ENCODE results near the gene RBM33.

Gene RBM33

DNA sequence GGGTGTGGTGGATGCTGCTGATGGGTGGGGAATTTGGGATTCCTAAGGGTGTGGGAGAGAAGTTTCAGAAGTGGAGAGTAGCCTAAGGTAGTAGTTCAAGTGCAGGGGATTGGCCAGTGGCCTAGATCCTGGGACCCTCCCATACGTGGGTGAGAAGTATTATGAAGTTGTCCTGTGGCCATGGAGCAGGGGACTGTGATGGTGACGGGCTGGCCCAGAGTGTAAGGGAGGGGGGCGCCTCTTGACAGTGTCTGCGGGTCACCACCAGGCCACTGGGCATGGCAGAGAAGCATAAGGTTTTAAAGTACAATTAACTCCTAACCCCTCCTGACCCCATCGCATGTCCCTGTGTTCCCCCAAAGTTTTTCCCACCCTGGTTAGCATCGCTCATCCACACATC lies 70.2 kb downstream of the RBM33 start:
- Histone ChIP-seq H3K9ac (ENCODE audit: low read length) (no peak overlapping the region), H3K4me1 (ENCODE audit: control insufficient read depth, insufficient read depth, low read length) (no peaks in the 10 kb centered on the region), H3K9me3 (ENCODE audit: control insufficient read depth, low read length) (no peaks in the 10 kb centered on the region), H3K4me3 (ENCODE audit: low read length) (no peak overlapping the region), H3K36me3 (ENCODE audit: control insufficient read depth, insufficient read depth, low read length, severe bottlenecking) (peaks cover 46% of the 10 kb centered on the region), H3K27me3 (replicated peaks; ENCODE audit: control insufficient read depth, insufficient read depth, low read length) (no peaks in the 10 kb centered on the region)
- DNase-seq (ENCODE audit: low read depth): no peak

DNA sequence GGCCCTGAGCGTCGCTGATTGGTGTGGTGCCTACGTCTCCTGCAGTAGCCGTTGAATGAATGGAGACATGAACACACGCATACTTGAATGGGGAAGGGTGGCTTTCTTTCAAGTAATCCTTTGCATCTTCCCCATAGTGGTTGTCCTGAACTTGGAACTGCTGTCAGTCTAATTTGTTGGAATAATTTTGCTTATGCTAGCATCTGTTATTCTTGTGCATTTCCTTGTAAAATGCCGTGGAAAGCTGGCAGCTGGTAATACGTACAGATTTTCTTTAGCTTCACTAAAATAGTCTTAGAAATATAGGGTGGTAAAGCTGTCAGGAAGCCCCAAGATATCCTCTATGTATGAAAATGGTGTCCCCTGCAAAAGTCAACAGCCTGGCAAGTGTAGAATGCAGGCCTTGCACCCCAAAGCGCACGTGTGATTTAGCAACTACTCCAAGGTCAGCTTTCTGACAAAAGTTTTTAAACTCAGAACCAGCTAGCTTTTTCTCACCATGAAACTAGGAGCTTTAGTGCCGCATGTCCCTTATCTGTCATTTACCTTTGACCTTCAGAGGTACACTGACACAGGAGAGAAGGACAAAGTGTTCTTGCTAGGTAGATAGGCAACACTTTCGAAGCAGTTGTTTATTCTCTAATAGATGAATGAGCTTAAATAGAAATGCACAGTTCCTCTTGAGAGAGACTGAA lies 70.8 kb downstream of the RBM33 start:
- Histone ChIP-seq H3K36me3 (ENCODE audit: control insufficient read depth, insufficient read depth, low read length, severe bottlenecking) (peaks cover 44% of the 10 kb centered on the region), H3K9ac (ENCODE audit: low read length) (no peak overlapping the region), H3K27me3 (replicated peaks; ENCODE audit: control insufficient read depth, insufficient read depth, low read length) (no peaks in the 10 kb centered on the region), H3K9me3 (ENCODE audit: control insufficient read depth, low read length) (no peaks in the 10 kb centered on the region), H3K4me1 (ENCODE audit: control insufficient read depth, insufficient read depth, low read length) (no peaks in the 10 kb centered on the region), H3K4me3 (ENCODE audit: low read length) (no peak overlapping the region)
- no peak for DNase-seq (ENCODE audit: low read depth)

DNA sequence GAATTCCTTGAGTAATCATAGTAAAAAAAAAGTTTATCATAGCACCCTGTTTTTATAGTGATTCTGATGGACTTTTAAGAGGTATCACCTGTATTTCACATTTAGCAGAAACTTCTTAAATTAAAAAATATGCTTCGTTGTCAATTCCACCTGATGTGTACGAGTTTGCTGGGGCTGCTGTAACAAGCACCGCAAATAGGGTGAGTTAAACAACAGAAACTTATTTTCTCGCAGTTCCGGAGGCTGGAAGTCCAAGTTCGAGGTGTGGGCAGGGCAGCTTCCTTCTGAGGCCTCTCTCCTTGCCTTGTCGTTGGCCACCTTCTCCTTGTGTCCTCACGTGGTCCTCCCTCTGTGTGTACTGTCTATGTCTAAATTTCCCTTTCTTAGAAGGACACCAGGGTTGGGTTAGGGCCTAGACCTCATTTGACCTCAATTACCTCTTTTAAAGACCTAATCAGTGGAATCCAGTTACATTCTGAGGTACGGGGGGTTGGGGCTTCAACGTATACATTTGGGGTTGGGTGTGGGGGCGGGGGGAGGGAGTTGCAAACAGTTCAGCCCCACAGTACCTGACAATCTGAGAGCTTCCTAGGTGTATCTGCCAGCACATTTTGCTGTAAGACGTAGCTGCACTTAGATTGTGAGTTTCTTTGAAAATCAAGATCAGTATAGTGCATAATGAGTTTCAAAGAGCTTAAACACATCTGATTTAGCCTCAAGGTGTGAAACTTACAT lies 72.7 kb downstream of the RBM33 start:
- peaks cover 29% of the 10 kb centered on the region for H3K36me3 ChIP-seq (ENCODE audit: control insufficient read depth, insufficient read depth, low read length, severe bottlenecking)
- H3K4me1 ChIP-seq (ENCODE audit: control insufficient read depth, insufficient read depth, low read length): no peaks in the 10 kb centered on the region
- H3K9me3 ChIP-seq (ENCODE audit: control insufficient read depth, low read length): no peaks in the 10 kb centered on the region
- no peak for DNase-seq (ENCODE audit: low read depth)
- no peak overlapping the region for H3K4me3 ChIP-seq (ENCODE audit: low read length)
- H3K9ac ChIP-seq (ENCODE audit: low read length): no peak overlapping the region
- H3K27me3 ChIP-seq (replicated peaks; ENCODE audit: control insufficient read depth, insufficient read depth, low read length): no peaks in the 10 kb centered on the region

DNA sequence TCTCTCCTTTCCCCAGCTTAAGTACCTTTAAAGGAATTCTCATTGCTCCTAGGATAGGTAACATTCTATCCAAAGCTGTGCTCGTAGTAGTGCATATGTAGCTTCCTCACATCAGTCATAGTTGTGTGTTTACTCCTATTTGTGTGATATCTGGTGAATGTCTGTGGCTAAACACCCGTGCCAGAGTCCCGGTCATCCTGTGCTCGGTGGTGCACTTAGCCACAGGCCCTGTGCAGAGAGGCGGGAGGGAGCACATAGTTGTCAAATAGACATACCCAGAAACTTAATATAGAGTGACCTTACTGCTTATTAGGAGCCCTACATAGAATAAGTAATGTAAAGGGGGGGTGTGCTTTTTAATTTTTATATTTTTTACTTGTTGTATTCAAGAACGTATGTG lies 76.6 kb downstream of the RBM33 start:
- Histone ChIP-seq H3K36me3 (ENCODE audit: control insufficient read depth, insufficient read depth, low read length, severe bottlenecking) (peaks cover 37% of the 10 kb centered on the region), H3K4me3 (ENCODE audit: low read length) (no peak overlapping the region), H3K27me3 (replicated peaks; ENCODE audit: control insufficient read depth, insufficient read depth, low read length) (no peaks in the 10 kb centered on the region), H3K4me1 (ENCODE audit: control insufficient read depth, insufficient read depth, low read length) (no peaks in the 10 kb centered on the region), H3K9ac (ENCODE audit: low read length) (no peak overlapping the region), H3K9me3 (ENCODE audit: control insufficient read depth, low read length) (no peaks in the 10 kb centered on the region)
- no peak for DNase-seq (ENCODE audit: low read depth)

DNA sequence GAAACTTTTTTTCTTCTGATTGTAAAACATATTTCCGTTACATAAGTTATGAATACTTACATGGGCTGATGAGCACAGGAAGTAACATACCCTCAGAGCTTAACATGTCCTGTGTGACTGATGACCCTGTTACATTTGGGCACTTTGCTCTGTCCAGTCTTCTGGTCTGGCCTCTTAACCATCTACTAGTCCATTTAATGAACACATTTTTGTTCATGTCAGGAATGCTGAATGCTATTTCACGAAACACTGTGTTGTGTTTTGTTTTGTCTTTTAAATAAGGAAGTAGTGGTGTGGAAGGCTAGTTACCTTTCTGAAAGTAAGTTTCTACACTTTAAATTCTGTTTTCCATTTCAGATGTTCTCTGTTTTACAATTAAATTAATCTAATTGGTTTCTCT lies 77.7 kb downstream of the RBM33 start:
- Histone ChIP-seq H3K9me3 (ENCODE audit: control insufficient read depth, low read length) (no peaks in the 10 kb centered on the region), H3K4me3 (ENCODE audit: low read length) (no peak overlapping the region), H3K4me1 (ENCODE audit: control insufficient read depth, insufficient read depth, low read length) (no peaks in the 10 kb centered on the region), H3K9ac (ENCODE audit: low read length) (no peak overlapping the region), H3K27me3 (replicated peaks; ENCODE audit: control insufficient read depth, insufficient read depth, low read length) (no peaks in the 10 kb centered on the region), H3K36me3 (ENCODE audit: control insufficient read depth, insufficient read depth, low read length, severe bottlenecking) (peaks cover 29% of the 10 kb centered on the region)
- DNase-seq (ENCODE audit: low read depth): no peak

DNA sequence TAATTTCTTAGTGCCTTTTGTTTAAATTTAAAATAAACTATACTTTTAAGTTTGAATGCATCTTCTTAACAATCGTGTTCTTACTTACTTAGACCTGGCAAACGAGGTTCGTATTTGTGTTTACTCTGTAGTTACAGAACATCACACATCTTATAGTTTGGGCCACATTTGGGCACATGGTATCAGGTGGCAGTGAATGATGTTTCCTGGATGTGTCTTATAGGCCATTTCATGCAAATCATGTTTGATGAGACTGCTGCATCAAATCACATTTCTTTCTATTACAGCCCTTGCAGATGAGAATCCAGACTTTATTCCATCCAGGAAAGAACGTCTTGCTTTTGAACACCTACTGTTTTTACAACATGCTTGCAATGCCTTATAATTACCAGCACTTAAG lies 78.5 kb downstream of the RBM33 start:
- H3K4me3 ChIP-seq (ENCODE audit: low read length): no peak overlapping the region

DNA sequence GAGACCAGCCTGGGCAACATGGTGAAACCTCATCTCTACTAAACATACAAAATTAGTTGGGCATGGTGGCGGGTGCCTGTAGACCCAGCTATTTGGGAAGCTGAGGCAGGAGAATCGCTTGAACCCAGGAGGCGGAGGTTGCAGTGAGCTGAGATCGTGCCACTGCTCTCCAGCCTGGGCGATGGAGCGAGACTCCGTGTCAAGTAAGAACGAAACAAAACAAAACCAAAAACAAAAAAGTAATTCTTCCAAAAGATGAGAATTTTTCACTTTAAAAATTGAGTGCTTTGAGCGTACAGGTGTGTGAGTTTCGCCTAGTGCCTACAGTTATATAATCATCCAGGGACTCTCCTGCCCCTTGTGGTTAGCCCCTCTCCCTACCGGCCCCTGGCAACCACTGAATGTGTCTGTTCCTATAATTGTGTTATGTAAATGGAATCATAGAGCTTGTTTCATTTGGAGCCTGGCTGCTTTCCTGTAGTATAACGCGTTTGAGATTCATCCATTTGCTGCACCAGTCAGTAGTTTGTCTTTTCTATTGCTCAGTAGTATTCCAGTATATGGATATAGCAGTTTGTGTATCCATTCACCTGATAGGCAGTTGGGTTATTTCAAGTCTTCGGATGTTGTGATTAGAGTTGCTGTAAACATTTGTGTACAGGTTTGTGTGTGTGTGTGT lies 80.0 kb downstream of the RBM33 start:
- DNase-seq (ENCODE audit: low read depth): no peak
- Histone ChIP-seq H3K4me1 (ENCODE audit: control insufficient read depth, insufficient read depth, low read length) (no peaks in the 10 kb centered on the region), H3K9ac (ENCODE audit: low read length) (no peak overlapping the region), H3K9me3 (ENCODE audit: control insufficient read depth, low read length) (no peaks in the 10 kb centered on the region), H3K27me3 (replicated peaks; ENCODE audit: control insufficient read depth, insufficient read depth, low read length) (no peaks in the 10 kb centered on the region), H3K4me3 (ENCODE audit: low read length) (no peak overlapping the region), H3K36me3 (ENCODE audit: control insufficient read depth, insufficient read depth, low read length, severe bottlenecking) (peaks cover 27% of the 10 kb centered on the region)

More for the DNA sequence above, 78.5 kb downstream of the RBM33 start:
- DNase-seq (ENCODE audit: low read depth): no peak
- Histone ChIP-seq H3K36me3 (ENCODE audit: control insufficient read depth, insufficient read depth, low read length, severe bottlenecking) (peaks cover 33% of the 10 kb centered on the region), H3K9me3 (ENCODE audit: control insufficient read depth, low read length) (no peaks in the 10 kb centered on the region), H3K27me3 (replicated peaks; ENCODE audit: control insufficient read depth, insufficient read depth, low read length) (no peaks in the 10 kb centered on the region), H3K9ac (ENCODE audit: low read length) (no peak overlapping the region), H3K4me1 (ENCODE audit: control insufficient read depth, insufficient read depth, low read length) (no peaks in the 10 kb centered on the region)

DNA sequence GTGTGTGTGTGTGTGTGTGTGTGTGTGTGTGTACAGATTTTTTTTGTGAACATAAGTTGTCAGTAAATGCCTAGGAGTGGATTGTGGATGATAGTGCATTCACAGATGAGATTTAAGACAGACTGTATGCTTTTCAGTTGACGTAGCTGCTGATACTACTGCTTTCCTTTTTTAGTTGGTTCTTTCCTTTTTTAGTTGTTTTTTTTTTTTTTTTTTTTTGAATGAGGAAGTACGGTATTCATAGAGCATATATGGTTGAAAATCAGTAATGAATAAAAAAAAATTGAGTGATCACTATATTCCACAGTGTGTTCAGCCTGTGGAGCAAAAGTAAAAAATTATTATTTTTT lies 80.5 kb downstream of the RBM33 start:
- Histone ChIP-seq H3K4me3 (ENCODE audit: low read length) (no peak overlapping the region), H3K27me3 (replicated peaks; ENCODE audit: control insufficient read depth, insufficient read depth, low read length) (no peaks in the 10 kb centered on the region), H3K36me3 (ENCODE audit: control insufficient read depth, insufficient read depth, low read length, severe bottlenecking) (peaks cover 26% of the 10 kb centered on the region), H3K9ac (ENCODE audit: low read length) (no peak overlapping the region), H3K4me1 (ENCODE audit: control insufficient read depth, insufficient read depth, low read length) (no peaks in the 10 kb centered on the region), H3K9me3 (ENCODE audit: control insufficient read depth, low read length) (no peaks in the 10 kb centered on the region)
- DNase-seq (ENCODE audit: low read depth): no peak

DNA sequence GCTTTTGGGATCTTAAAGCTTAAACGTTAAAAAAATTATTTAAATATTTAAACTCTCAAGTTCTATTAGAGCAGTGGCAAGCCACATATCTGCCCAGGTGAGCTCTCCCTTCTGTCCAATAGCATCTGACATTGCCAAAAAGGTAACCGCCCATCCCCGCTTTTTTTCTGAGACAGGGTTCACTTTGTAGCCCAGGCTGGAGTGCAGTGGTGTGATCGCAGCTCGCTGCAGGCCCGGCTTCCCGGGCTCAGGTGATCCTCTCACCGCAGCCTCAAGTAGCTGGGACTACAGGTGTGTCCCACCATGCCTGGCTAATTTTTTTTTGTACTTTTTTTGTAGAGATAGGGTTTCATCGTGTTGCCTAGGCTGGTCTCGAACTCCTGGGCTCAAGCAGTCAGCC lies 83.2 kb downstream of the RBM33 start:
- DNase-seq (ENCODE audit: low read depth): no peak
- Histone ChIP-seq H3K36me3 (ENCODE audit: control insufficient read depth, insufficient read depth, low read length, severe bottlenecking) (peaks cover 27% of the 10 kb centered on the region), H3K27me3 (replicated peaks; ENCODE audit: control insufficient read depth, insufficient read depth, low read length) (no peaks in the 10 kb centered on the region), H3K9me3 (ENCODE audit: control insufficient read depth, low read length) (no peaks in the 10 kb centered on the region), H3K4me1 (ENCODE audit: control insufficient read depth, insufficient read depth, low read length) (no peaks in the 10 kb centered on the region), H3K9ac (ENCODE audit: low read length) (no peak overlapping the region), H3K4me3 (ENCODE audit: low read length) (no peak overlapping the region)

DNA sequence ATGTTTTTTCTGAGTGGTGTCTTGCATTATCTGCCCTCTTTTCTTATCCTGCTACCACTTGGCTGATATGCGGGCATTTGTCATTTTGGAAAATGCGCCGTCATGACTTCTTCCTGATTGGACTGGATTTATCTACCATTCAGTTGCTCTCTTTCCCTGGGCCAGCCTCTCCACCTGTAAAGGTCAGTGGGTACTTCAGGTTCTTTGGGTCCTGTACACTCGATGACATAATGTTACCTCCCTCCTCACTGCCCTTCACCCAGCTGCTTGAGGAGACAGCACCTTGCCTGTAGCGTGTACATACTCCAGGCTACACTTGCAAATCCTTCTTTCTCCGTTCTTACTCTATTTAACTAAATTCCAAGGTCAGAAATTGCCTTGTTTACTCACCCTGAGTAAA lies 83.7 kb downstream of the RBM33 start:
- H3K4me3 ChIP-seq (ENCODE audit: low read length): no peak overlapping the region
- no peak overlapping the region for H3K9ac ChIP-seq (ENCODE audit: low read length)
- peaks cover 23% of the 10 kb centered on the region for H3K36me3 ChIP-seq (ENCODE audit: control insufficient read depth, insufficient read depth, low read length, severe bottlenecking)
- H3K4me1 ChIP-seq (ENCODE audit: control insufficient read depth, insufficient read depth, low read length): no peaks in the 10 kb centered on the region
- no peaks in the 10 kb centered on the region for H3K9me3 ChIP-seq (ENCODE audit: control insufficient read depth, low read length)
- no peaks in the 10 kb centered on the region for H3K27me3 ChIP-seq (replicated peaks; ENCODE audit: control insufficient read depth, insufficient read depth, low read length)
- no peak for DNase-seq (ENCODE audit: low read depth)

DNA sequence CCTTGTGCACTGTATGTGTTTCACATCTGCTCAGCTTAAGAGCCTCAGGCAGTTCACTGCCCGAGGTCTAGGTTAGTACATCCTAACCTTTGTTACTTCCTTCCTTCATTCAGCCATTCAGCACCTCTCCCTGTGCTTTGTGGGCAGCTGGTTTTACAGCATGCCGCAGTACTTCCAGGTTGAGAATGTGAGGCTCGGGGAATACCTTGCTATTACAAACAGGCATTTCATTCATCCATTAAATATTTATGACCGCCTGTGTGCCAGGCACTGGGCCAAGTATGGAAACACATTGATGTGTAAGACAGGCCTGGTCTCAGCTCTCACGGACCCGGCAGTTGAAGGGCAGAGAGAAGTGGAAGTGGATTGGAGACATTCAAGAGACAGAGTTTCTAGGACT lies 85.4 kb downstream of the RBM33 start:
- H3K9me3 ChIP-seq (ENCODE audit: control insufficient read depth, low read length): no peaks in the 10 kb centered on the region
- no peaks in the 10 kb centered on the region for H3K27me3 ChIP-seq (replicated peaks; ENCODE audit: control insufficient read depth, insufficient read depth, low read length)
- DNase-seq (ENCODE audit: low read depth): no peak
- peaks cover 16% of the 10 kb centered on the region for H3K36me3 ChIP-seq (ENCODE audit: control insufficient read depth, insufficient read depth, low read length, severe bottlenecking)
- no peak overlapping the region for H3K4me3 ChIP-seq (ENCODE audit: low read length)
- peaks cover 3% of the 10 kb centered on the region for H3K4me1 ChIP-seq (ENCODE audit: control insufficient read depth, insufficient read depth, low read length)
- H3K9ac ChIP-seq (ENCODE audit: low read length): no peak overlapping the region

All from adipocyte (in vitro differentiated cells).